CD8-positive, alpha-beta memory T cell (primary cell): ENCODE data around the gene RAD51B. TPM values are rescaled to one million over a fixed set of nuclear protein-coding genes. Genes with fewer than 3 reads are reported as not detected.
A peak's percentile ranks its signal among the peaks of the same experiment; 100 is the strongest.

Source experiments
- CTCF ChIA-PET: fragments of 350-600 bp; sonication (Branson Sonifier 250); formaldehyde crosslinking; loops from one replicate; lab custom pipeline; 2021; ENCODE audit warnings: antibody characterized with exemption; lab: Charles Lee
- POLR2A ChIA-PET: fragments of 350-600 bp; sonication (Branson Sonifier 250); formaldehyde crosslinking; loops from one replicate; lab custom pipeline; 2021; ENCODE audit warnings: antibody characterized with exemption; lab: Charles Lee
- DNase-seq, 5 donors: peaks; one replicate each; pipeline versions ENCODE4 v3.0.0 to v3.0.0-alpha.2; 2020 to 2022; ENCODE audit warnings: mixed read lengths in 1 of 5
- H3K27ac ChIP-seq: one replicate; pipeline ENCODE4 v1.7.0; 2013; ENCODE audit warnings: low read depth, mild to moderate bottlenecking, low read length, moderate library complexity
- H3K27me3 ChIP-seq: 2 replicates; pipeline ENCODE4 v1.7.0; 2013; ENCODE audit warnings: low read length, mild to moderate bottlenecking; ENCODE audit not compliant: insufficient read depth, poor library complexity, severe bottlenecking
- H3K36me3 ChIP-seq: 2 replicates; pipeline ENCODE4 v1.7.0; 2013; ENCODE audit warnings: mild to moderate bottlenecking, low read length, moderate library complexity; ENCODE audit not compliant: insufficient read depth
- H3K4me1 ChIP-seq: 2 replicates; pipeline ENCODE4 v1.7.0; 2013; ENCODE audit warnings: mild to moderate bottlenecking, low read length, moderate library complexity; ENCODE audit not compliant: insufficient read depth
- H3K4me3 ChIP-seq: 2 replicates; pipeline ENCODE4 v1.7.0; 2013; ENCODE audit warnings: mild to moderate bottlenecking, low read length
- H3K9me3 ChIP-seq: 2 replicates; pipeline ENCODE4 v1.7.0; 2013; ENCODE audit warnings: mild to moderate bottlenecking, low read length
- H3K27ac Mint-ChIP-seq, 8 donors: one replicate each; pipeline ENCODE4 v1.8.0; 2020 to 2021; ENCODE audit warnings: mixed read lengths in 8 of 8, mild to moderate bottlenecking in 6 of 8, inconsistent platforms in 3 of 8, moderate library complexity in 3 of 8
- H3K27me3 Mint-ChIP-seq, 2 donors: one replicate each; pipeline ENCODE4 v1.8.0; 2020 to 2021; ENCODE audit warnings: mixed read lengths in 2 of 2, mild to moderate bottlenecking in 1 of 2, moderate library complexity in 1 of 2
- H3K36me3 Mint-ChIP-seq, 3 donors: one replicate each; pipeline ENCODE4 v1.8.0; 2020 to 2021; ENCODE audit warnings: mixed read lengths in 3 of 3, inconsistent platforms in 1 of 3, mild to moderate bottlenecking in 1 of 3
- H3K4me1 Mint-ChIP-seq, 3 donors: one replicate each; pipeline ENCODE4 v1.8.0; 2020 to 2021; ENCODE audit warnings: mixed read lengths in 3 of 3, inconsistent platforms in 1 of 3, mild to moderate bottlenecking in 1 of 3
- H3K4me3 Mint-ChIP-seq, 7 donors: one replicate each; pipeline ENCODE4 v1.8.0; 2020 to 2021; ENCODE audit warnings: mixed read lengths in 7 of 7, mild to moderate bottlenecking in 6 of 7, moderate library complexity in 4 of 7, inconsistent platforms in 2 of 7
- H3K9me3 Mint-ChIP-seq, 5 donors: one replicate each; pipeline ENCODE4 v1.8.0; 2020 to 2022; ENCODE audit warnings: mixed read lengths in 5 of 5, mild to moderate bottlenecking in 3 of 5, moderate library complexity in 2 of 5, inconsistent platforms in 1 of 5
- polyA plus RNA-seq: library from polyadenylated mRNA; unstranded; fragments of 300-500 nt; fragmentation: Illumina TruSeq; gene quantifications from one replicate; pipeline ENCODE4 v1.2.3, GENCODE V29; 2021
- total RNA-seq, 2 experiments: library from RNA; stranded (reverse); gene quantifications; one replicate each; pipeline ENCODE4 v1.2.3, GENCODE V29; 2021

The RAD51B gene
- total and polyA plus RNA-seq, 3 experiments from 2014 or later, result 15.7 to 22.9 (median 17.4) TPM

- peaks cover 29% of the 10 kb centered on the region for H3K4me1 ChIP-seq
- Mint-ChIP-seq H3K4me1 (peaks cover 31 to 41% (median 35%) of the 10 kb centered on the region in 3 donors), H3K27ac (peak overlapping the region in 3 of 8 donors; percentile 5 to 43 (median 33)), H3K9me3 (no peaks in the 10 kb centered on the region), H3K27me3 (no peaks in the 10 kb centered on the region), H3K36me3 (no peaks in the 10 kb centered on the region), H3K4me3 (peak overlapping the region in 1 of 7 donors; percentile 55)
- CTCF ChIA-PET, result no interaction called here
- no peaks in the 10 kb centered on the region for H3K9me3 ChIP-seq
- no peak overlapping the region for H3K27ac ChIP-seq
- H3K27me3 ChIP-seq, result no peaks in the 10 kb centered on the region
- H3K4me3 ChIP-seq, result no peak overlapping the region
- POLR2A ChIA-PET, result no interaction called here
- H3K36me3 ChIP-seq, result no peaks in the 10 kb centered on the region
- no peak for DNase-seq
Measured at GRCh38 chr14:68512088-68512487, 692.5 kb downstream of the RAD51B start.

GRCh38 chr14:68513137-68513536, 693.6 kb downstream of the RAD51B start:
- no peaks in the 10 kb centered on the region for H3K9me3 ChIP-seq
- H3K9me3 Mint-ChIP-seq, result no peaks in the 10 kb centered on the region
- H3K4me3 Mint-ChIP-seq, result no peak overlapping the region
- no peaks in the 10 kb centered on the region for H3K27me3 ChIP-seq
- H3K4me1 ChIP-seq, result peaks cover 19% of the 10 kb centered on the region
- H3K36me3 ChIP-seq, result no peaks in the 10 kb centered on the region
- H3K27ac Mint-ChIP-seq, result peak overlapping the region in 3 of 8 donors; percentile 26 to 83 (median 67)
- CTCF ChIA-PET, result interaction anchor here (1.0 kb wide), 1 partner anchor 275 kb away, joined by 3 read pairs; no protein-coding TSS in a partner anchor
- POLR2A ChIA-PET, result no interaction called here
- H3K36me3 Mint-ChIP-seq, result no peaks in the 10 kb centered on the region
- H3K27ac ChIP-seq, result no peak overlapping the region
- no peak overlapping the region for H3K4me3 ChIP-seq
- peaks cover 22 to 31% (median 24%) of the 10 kb centered on the region in 3 donors for H3K4me1 Mint-ChIP-seq
- H3K27me3 Mint-ChIP-seq, result no peaks in the 10 kb centered on the region
- no peak for DNase-seq

- no peaks in the 10 kb centered on the region for H3K36me3 Mint-ChIP-seq
- no peaks in the 10 kb centered on the region for H3K9me3 Mint-ChIP-seq
- Histone ChIP-seq H3K9me3 (no peaks in the 10 kb centered on the region), H3K27ac (no peak overlapping the region), H3K36me3 (no peaks in the 10 kb centered on the region), H3K4me3 (no peak overlapping the region), H3K4me1 (peaks cover 13% of the 10 kb centered on the region), H3K27me3 (no peaks in the 10 kb centered on the region)
- no peak for DNase-seq
- ChIA-PET CTCF (interaction anchor here (0.6 kb wide), 1 partner anchor 276 kb away, joined by 3 read pairs; no protein-coding TSS in a partner anchor), POLR2A (interaction anchor here (0.6 kb wide), 1 partner anchor 27 kb away, joined by 3 read pairs; no protein-coding TSS in a partner anchor)
- peaks cover 16 to 22% (median 16%) of the 10 kb centered on the region in 3 donors for H3K4me1 Mint-ChIP-seq
- no peak overlapping the region for H3K4me3 Mint-ChIP-seq
- peak overlapping the region in 1 of 8 donors; percentile 71 for H3K27ac Mint-ChIP-seq
- no peaks in the 10 kb centered on the region for H3K27me3 Mint-ChIP-seq
Measured at GRCh38 chr14:68513838-68514607, 694.4 kb downstream of the RAD51B start.

GRCh38 chr14:68514608-68515194, 695.1 kb downstream of the RAD51B start:
- H3K4me3 Mint-ChIP-seq, result no peak overlapping the region
- H3K36me3 Mint-ChIP-seq, result no peaks in the 10 kb centered on the region
- no peak overlapping the region for H3K4me3 ChIP-seq
- no peaks in the 10 kb centered on the region for H3K9me3 Mint-ChIP-seq
- DNase-seq, result no peak
- no peaks in the 10 kb centered on the region for H3K27me3 ChIP-seq
- peak overlapping the region in 1 of 8 donors; percentile 71 for H3K27ac Mint-ChIP-seq
- no peaks in the 10 kb centered on the region for H3K9me3 ChIP-seq
- H3K27ac ChIP-seq, result no peak overlapping the region
- H3K27me3 Mint-ChIP-seq, result no peaks in the 10 kb centered on the region
- no peaks in the 10 kb centered on the region for H3K36me3 ChIP-seq
- ChIA-PET POLR2A (interaction anchor here (0.6 kb wide), 1 partner anchor 27 kb away, joined by 3 read pairs; no protein-coding TSS in a partner anchor), CTCF (interaction anchor here (0.7 kb wide), 1 partner anchor 245 kb away, joined by 3 read pairs; no protein-coding TSS in a partner anchor)
- peaks cover 18 to 21% (median 19%) of the 10 kb centered on the region in 3 donors for H3K4me1 Mint-ChIP-seq
- peaks cover 19% of the 10 kb centered on the region for H3K4me1 ChIP-seq

GRCh38 chr14:68516342-68516741, 696.8 kb downstream of the RAD51B start:
- Histone ChIP-seq H3K36me3 (no peaks in the 10 kb centered on the region), H3K4me3 (no peak overlapping the region), H3K27me3 (no peaks in the 10 kb centered on the region), H3K27ac (no peak overlapping the region), H3K9me3 (no peaks in the 10 kb centered on the region), H3K4me1 (peaks cover 19% of the 10 kb centered on the region)
- DNase-seq, result no peak
- peaks cover 0 to 4% of the 10 kb centered on the region in 2 donors for H3K27me3 Mint-ChIP-seq
- H3K9me3 Mint-ChIP-seq, result no peaks in the 10 kb centered on the region
- H3K4me3 Mint-ChIP-seq, result no peak overlapping the region
- peaks cover 21 to 25% (median 22%) of the 10 kb centered on the region in 3 donors for H3K4me1 Mint-ChIP-seq
- no peak overlapping the region for H3K27ac Mint-ChIP-seq
- H3K36me3 Mint-ChIP-seq, result no peaks in the 10 kb centered on the region
- CTCF ChIA-PET, result no interaction called here
- POLR2A ChIA-PET, result no interaction called here

- Histone ChIP-seq H3K4me1 (peaks cover 13% of the 10 kb centered on the region), H3K27ac (no peak overlapping the region), H3K4me3 (no peak overlapping the region), H3K27me3 (no peaks in the 10 kb centered on the region), H3K36me3 (no peaks in the 10 kb centered on the region), H3K9me3 (no peaks in the 10 kb centered on the region)
- no peaks in the 10 kb centered on the region for H3K36me3 Mint-ChIP-seq
- peaks cover 0 to 4% of the 10 kb centered on the region in 2 donors for H3K27me3 Mint-ChIP-seq
- no peaks in the 10 kb centered on the region for H3K9me3 Mint-ChIP-seq
- H3K27ac Mint-ChIP-seq, result no peak overlapping the region
- H3K4me3 Mint-ChIP-seq, result no peak overlapping the region
- CTCF ChIA-PET, result interaction anchor here (1.1 to 3.1 kb wide), 3 partner anchors 11 to 298 kb away, joined by 3 to 12 read pairs (median 5); no protein-coding TSS in a partner anchor
- peaks cover 11 to 18% (median 13%) of the 10 kb centered on the region in 3 donors for H3K4me1 Mint-ChIP-seq
- POLR2A ChIA-PET, result no interaction called here
- DNase-seq, result no peak
Measured at GRCh38 chr14:68518166-68518565, 698.6 kb downstream of the RAD51B start.

GRCh38 chr14:68518761-68519670, 699.4 kb downstream of the RAD51B start:
- H3K9me3 Mint-ChIP-seq, result no peaks in the 10 kb centered on the region
- H3K4me3 ChIP-seq, result no peak overlapping the region

More at GRCh38 chr14:68518761-68519670, 699.4 kb downstream of the RAD51B start:
- CTCF ChIA-PET, result interaction anchor here (1.1 to 3.1 kb wide), 3 partner anchors 12 to 298 kb away, joined by 3 to 12 read pairs (median 5); no protein-coding TSS in a partner anchor
- Mint-ChIP-seq H3K27ac (peak overlapping the region in 4 of 8 donors; percentile 26 to 85 (median 65)), H3K4me1 (peaks cover 9 to 10% (median 9%) of the 10 kb centered on the region in 3 donors), H3K27me3 (peaks cover 0 to 4% of the 10 kb centered on the region in 2 donors), H3K36me3 (peaks cover 0 to under 1% (median 0%) of the 10 kb centered on the region in 3 donors), H3K4me3 (no peak overlapping the region)
- Histone ChIP-seq H3K36me3 (no peaks in the 10 kb centered on the region), H3K4me1 (peaks cover 6% of the 10 kb centered on the region), H3K27me3 (no peaks in the 10 kb centered on the region), H3K9me3 (no peaks in the 10 kb centered on the region), H3K27ac (no peak overlapping the region)
- POLR2A ChIA-PET, result no interaction called here
- no peak for DNase-seq
